Retinal pigment epithelial cell (primary cell): Measurements from ENCODE around the gene YWHAG.
A peak's percentile ranks its signal among the peaks of the same experiment; 100 is the strongest.

Experiments used
- DNase-seq: peaks from one replicate; pipeline ENCODE4 v3.0.0-alpha.2; 2010; ENCODE audit warnings: low read depth
- H3K4me3 ChIP-seq: 2 replicates; pipeline ENCODE4 v1.5.1; 2011; ENCODE audit warnings: mild to moderate bottlenecking, low read length, control low read depth, moderate library complexity
- CTCF ChIP-seq: conservative IDR thresholded peaks from 2 replicates; pipeline ENCODE4 v1.5.1; 2011; ENCODE audit warnings: low read depth, low read length, control low read depth, inconsistent platforms

Gene YWHAG

GRCh38 chr7:76281706-76282343, 77.0 kb downstream of the YWHAG start:
- H3K4me3 ChIP-seq: peak overlapping the region; percentile 14
- TF ChIP-seq CTCF: no peak
- no peak for DNase-seq

- H3K4me3 ChIP-seq: no peak overlapping the region
- TF ChIP-seq CTCF: no peak
- DNase-seq: no peak
Observed at GRCh38 chr7:76281006-76281705, 77.6 kb downstream of the YWHAG start.

- TF ChIP-seq CTCF: no peak
- DNase-seq: no peak
- H3K4me3 ChIP-seq: no peak overlapping the region
Observed at GRCh38 chr7:76280408-76280807, 78.4 kb downstream of the YWHAG start.

GRCh38 chr7:76278540-76278939, 80.3 kb downstream of the YWHAG start:
- DNase-seq: no peak

More at GRCh38 chr7:76278540-76278939, 80.3 kb downstream of the YWHAG start:
- H3K4me3 ChIP-seq: no peak overlapping the region
- no peak for TF ChIP-seq CTCF
